CD4-positive, alpha-beta T cell treated with Interleukin-10 for 1 hour (primary cell): ENCODE results near the gene ARHGAP31.
"Not testable (repeated sequence)": the region's sequence is repeated elsewhere in the genome, so short reads cannot be mapped to it uniquely, and the experiment has no call there.

Experiments used
- DNase-seq: peaks from one replicate; pipeline ENCODE4 v3.0.0-alpha.2; 2020

The ARHGAP31 gene

GRCh38 chr3:119294696-119295671, 801 bp downstream of the ARHGAP31 start:
- peak; percentile 60 for DNase-seq

GRCh38 chr3:119295816-119296726, 1.9 kb downstream of the ARHGAP31 start:
- DNase-seq: no peak

GRCh38 chr3:119296727-119297122, 2.5 kb downstream of the ARHGAP31 start:
- DNase-seq: no peak

- DNase-seq: no peak
Observed at GRCh38 chr3:119297169-119297568, 3.0 kb downstream of the ARHGAP31 start.

GRCh38 chr3:119298565-119298941, 4.4 kb downstream of the ARHGAP31 start:
- no peak for DNase-seq

- no peak for DNase-seq
Observed at GRCh38 chr3:119300991-119301391, 6.8 kb downstream of the ARHGAP31 start.

GRCh38 chr3:119301662-119302061, 7.5 kb downstream of the ARHGAP31 start:
- DNase-seq: no peak

GRCh38 chr3:119302697-119303551, 8.7 kb downstream of the ARHGAP31 start:
- no peak for DNase-seq

GRCh38 chr3:119304201-119304713, 10.1 kb downstream of the ARHGAP31 start:
- no peak for DNase-seq

- DNase-seq: no peak
Observed at GRCh38 chr3:119305286-119305685, 11.1 kb downstream of the ARHGAP31 start.

- not testable (repeated sequence) for DNase-seq
Observed at GRCh38 chr3:119306378-119306777, 12.2 kb downstream of the ARHGAP31 start.

- DNase-seq: no peak
Observed at GRCh38 chr3:119308355-119308754, 14.2 kb downstream of the ARHGAP31 start.

- no peak for DNase-seq
Observed at GRCh38 chr3:119309591-119309990, 15.4 kb downstream of the ARHGAP31 start.

GRCh38 chr3:119310071-119310470, 15.9 kb downstream of the ARHGAP31 start:
- no peak for DNase-seq

- no peak for DNase-seq
Observed at GRCh38 chr3:119311081-119311925, 17.1 kb downstream of the ARHGAP31 start.

- no peak for DNase-seq
Observed at GRCh38 chr3:119313461-119313860, 19.3 kb downstream of the ARHGAP31 start.

- DNase-seq: no peak
Observed at GRCh38 chr3:119314821-119315220, 20.6 kb downstream of the ARHGAP31 start.

GRCh38 chr3:119315600-119316312, 21.6 kb downstream of the ARHGAP31 start:
- no peak for DNase-seq

GRCh38 chr3:119316313-119316670, 22.1 kb downstream of the ARHGAP31 start:
- no peak for DNase-seq

- no peak for DNase-seq
Observed at GRCh38 chr3:119318876-119319275, 24.7 kb downstream of the ARHGAP31 start.

GRCh38 chr3:119319311-119319710, 25.1 kb downstream of the ARHGAP31 start:
- DNase-seq: no peak
